ENCODE data around the gene EXOC4.

EXOC4 gene

GRCh38 chr7:134021836-134022235, 769.0 kb downstream of the EXOC4 start:
- Histone ChIP-seq H3K27ac (ENCODE audit: extremely low read depth, low read depth, low read length) (no peak overlapping the region), H3K9me3 (ENCODE audit: control insufficient read depth, insufficient read depth, low read depth, low read length) (no peaks in the 10 kb centered on the region), H3K4me3 (ENCODE audit: low read depth, low read length) (no peak overlapping the region), H3K36me3 (ENCODE audit: control insufficient read depth in 2 of 2, insufficient read depth in 1 of 2, low read length in 2 of 2) (no peaks in the 10 kb centered on the region), H3K4me1 (ENCODE audit: control insufficient read depth, insufficient read depth, low read length) (no peaks in the 10 kb centered on the region)
- POLR2A ChIA-PET: no interaction called here
- CTCF ChIA-PET: no interaction called here
- TF ChIP-seq ZNF37A (tag by site-specific recombination; IDR thresholded peaks at IDR 0.05) (no peak), ZNF335 (tag by site-specific recombination; conservative IDR thresholded peaks at IDR 0.05) (no peak), YY2 (tag by site-specific recombination; IDR thresholded peaks at IDR 0.05) (no peak), ZNF701 (tag by site-specific recombination; IDR thresholded peaks at IDR 0.05) (no peak), ZFP37 (tag by site-specific recombination; IDR thresholded peaks at IDR 0.05) (no peak), ZNF223 (tag by site-specific recombination; IDR thresholded peaks at IDR 0.05) (no peak)

- H3K9me3 ChIP-seq (ENCODE audit: control insufficient read depth, insufficient read depth, low read depth, low read length): no peaks in the 10 kb centered on the region
- ChIA-PET POLR2A (no interaction called here), CTCF (interaction anchor here (1.0 kb wide), 1 partner anchor 9 kb away, joined by 3 read pairs; no protein-coding TSS in a partner anchor)
- no peak for TF ChIP-seq ZNF501 (tag by site-specific recombination; IDR thresholded peaks at IDR 0.05)
- no peak for TF ChIP-seq KLF1 (tag by site-specific recombination; IDR thresholded peaks at IDR 0.05)
- TF ChIP-seq KLF10 (tag by site-specific recombination; IDR thresholded peaks at IDR 0.05): no peak
- no peak for TF ChIP-seq BCL6B (tag by site-specific recombination; IDR thresholded peaks at IDR 0.05)
- no peak for TF ChIP-seq ZNF548 (tag by site-specific recombination; IDR thresholded peaks at IDR 0.05)
- TF ChIP-seq ZNF785 (tag by site-specific recombination; IDR thresholded peaks at IDR 0.05): no peak
- TF ChIP-seq OVOL3 (tag by site-specific recombination; IDR thresholded peaks at IDR 0.05): no peak
- TF ChIP-seq GLIS2 (tag by site-specific recombination; IDR thresholded peaks at IDR 0.05): no peak
- H3K27ac ChIP-seq (ENCODE audit: extremely low read depth, low read depth, low read length): no peak overlapping the region
- H3K36me3 ChIP-seq (ENCODE audit: control insufficient read depth in 2 of 2, insufficient read depth in 1 of 2, low read length in 2 of 2): no peaks in the 10 kb centered on the region
- no peaks in the 10 kb centered on the region for H3K4me1 ChIP-seq (ENCODE audit: control insufficient read depth, insufficient read depth, low read length)
- H3K4me3 ChIP-seq (ENCODE audit: low read depth, low read length): no peak overlapping the region
Measured at GRCh38 chr7:134022286-134022911, 769.5 kb downstream of the EXOC4 start.

- ChIA-PET CTCF (interaction anchor here (1.1 kb wide), 1 partner anchor 116 kb away, joined by 3 read pairs; no protein-coding TSS in a partner anchor), POLR2A (no interaction called here)
Measured at GRCh38 chr7:134024739-134025138, 771.9 kb downstream of the EXOC4 start.

More at GRCh38 chr7:134024739-134025138, 771.9 kb downstream of the EXOC4 start:
- no peaks in the 10 kb centered on the region for H3K9me3 ChIP-seq (ENCODE audit: control insufficient read depth, insufficient read depth, low read depth, low read length)
- H3K4me1 ChIP-seq (ENCODE audit: control insufficient read depth, insufficient read depth, low read length): no peaks in the 10 kb centered on the region
- H3K4me3 ChIP-seq (ENCODE audit: low read depth, low read length): no peak overlapping the region
- no peaks in the 10 kb centered on the region for H3K36me3 ChIP-seq (ENCODE audit: control insufficient read depth in 2 of 2, insufficient read depth in 1 of 2, low read length in 2 of 2)
- TF ChIP-seq REST (tag by site-specific recombination; IDR thresholded peaks at IDR 0.05) (no peak), ZNF621 (tag by site-specific recombination; IDR thresholded peaks at IDR 0.05) (no peak), ZNF311 (tag by site-specific recombination; IDR thresholded peaks at IDR 0.05; ENCODE audit: borderline replicate concordance) (no peak), BCL11A (tag by site-specific recombination; IDR thresholded peaks at IDR 0.05; ENCODE audit: low read depth) (no peak), MYNN (tag by site-specific recombination; IDR thresholded peaks at IDR 0.05; ENCODE audit: borderline replicate concordance) (no peak)
- no peak overlapping the region for H3K27ac ChIP-seq (ENCODE audit: extremely low read depth, low read depth, low read length)
